Left lung (tissue), 10 donors: ENCODE measurements around the gene COL4A2. TPM values are rescaled to one million over a fixed set of nuclear protein-coding genes. Genes with fewer than 3 reads are reported as not detected.

ENCODE experiments used
- ATAC-seq: fragments of 200-7000 bp; cut with Tn5 transposase; one replicate; pipeline ENCODE4 v1.9.1; 2020; ENCODE audit warnings: moderate library complexity
- DNase-seq, 4 donors: peaks; one replicate each; pipeline ENCODE4 v3.0.0-alpha.2; 2013 to 2020
- H3K27ac ChIP-seq, 2 donors: fragments of 200-600 bp; sonication (generic) in 1 of 2; one replicate each; pipeline versions ENCODE4 v1.5.0 to v1.8.0; 2020 to 2021
- H3K27me3 ChIP-seq, 2 donors: fragments of 200-600 bp; sonication (generic) in 1 of 2; one replicate each; pipeline versions ENCODE4 v1.5.0 to v1.8.0; 2020 to 2021
- H3K36me3 ChIP-seq, 2 donors: fragments of 200-600 bp; sonication (generic) in 1 of 2; one replicate each; pipeline versions ENCODE4 v1.5.0 to v1.8.0; 2020 to 2021
- H3K4me1 ChIP-seq, 2 donors: fragments of 200-600 bp; one replicate each; pipeline ENCODE4 v1.8.0; 2021
- H3K4me3 ChIP-seq, 2 donors: fragments of 200-600 bp; sonication (generic) in 1 of 2; one replicate each; pipeline versions ENCODE4 v1.5.0 to v1.8.0; 2020 to 2021; ENCODE audit warnings: mild to moderate bottlenecking in 1 of 2
- H3K9me3 ChIP-seq, 2 donors: fragments of 200-600 bp; sonication (generic) in 1 of 2; one replicate each; pipeline versions ENCODE4 v1.5.0 to v1.8.0; 2020 to 2021
- CTCF ChIP-seq, 2 donors: fragments of 200-600 bp; sonication (generic) in 1 of 2; IDR thresholded peaks; one replicate each; pipeline versions ENCODE4 v1.5.0 to v1.8.0; 2021; ENCODE audit warnings: antibody characterized with exemption in 2 of 2
- intact Hi-C, 2 donors: fragments of 100-400 bp; cut with DNase I; formaldehyde crosslinking; loops; one replicate each; pipeline versions ENCODE4 v1.11.2 to v1.14.2; 2022
- polyA plus RNA-seq, 6 donors: library from polyadenylated mRNA; unstranded; fragments of 120-200 nt; gene quantifications; one replicate each; pipeline ENCODE4 v1.2.1, GENCODE V29; 2013; ENCODE audit not compliant: insufficient read length in 6 of 6
- total RNA-seq, 2 donors: library from RNA; stranded (reverse); fragmentation: NEBNext Ultra II Directional; extraction: Animal tissue kit (Norgen Biotek cat#: 25700); gene quantifications; one replicate each; pipeline ENCODE4 v1.2.1, GENCODE V29; 2021
- donor health status: DM: no; HTN: yes; CAD: no.
- donor health status: DM: no; HTN: no; CAD: no.

Gene COL4A2
- total and polyA plus RNA-seq, 8 donors = 307 to 638 (median 395) TPM

DNA sequence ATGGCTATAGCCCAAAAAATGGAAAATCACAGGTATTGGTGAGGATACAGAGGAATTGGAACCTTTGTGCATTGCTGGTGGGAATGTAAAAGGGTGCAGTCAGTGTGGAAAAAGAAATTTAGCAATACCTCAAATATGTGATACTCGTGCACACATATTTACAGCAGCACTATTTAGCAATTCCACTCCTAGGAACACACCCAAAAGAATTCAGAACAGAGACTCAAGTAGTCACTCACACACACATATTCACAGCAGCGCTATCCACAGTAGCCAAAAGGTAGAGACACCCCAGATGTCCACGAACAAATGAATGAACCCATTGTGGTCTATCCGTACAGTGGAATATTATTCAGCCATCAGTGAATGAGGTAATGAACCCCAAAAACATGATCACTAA lies 114.0 kb downstream of the COL4A2 start:
- DNase-seq (no peak), ATAC-seq (no peak)
- Histone ChIP-seq H3K27ac (peak overlapping the region; percentile 6 to 50), H3K4me1 (peaks cover 10 to 34% of the 10 kb centered on the region in 2 donors), H3K36me3 (no peaks in the 10 kb centered on the region), H3K9me3 (no peaks in the 10 kb centered on the region), H3K4me3 (no peak overlapping the region), H3K27me3 (peaks cover 0 to 54% of the 10 kb centered on the region in 2 donors)
- no peak for TF ChIP-seq CTCF (IDR thresholded peaks at IDR 0.05)
- intact Hi-C loops = no loop called here

GRCh38 chr13:110421696-110422385 lies 114.8 kb downstream of the COL4A2 start:
- DNase-seq (no peak), ATAC-seq (peak; percentile 10)
- H3K36me3 ChIP-seq = no peaks in the 10 kb centered on the region
- no peak overlapping the region for H3K4me3 ChIP-seq
- peaks cover 11 to 34% of the 10 kb centered on the region in 2 donors for H3K4me1 ChIP-seq
- no peak for TF ChIP-seq CTCF (IDR thresholded peaks at IDR 0.05)
- H3K9me3 ChIP-seq = no peaks in the 10 kb centered on the region
- intact Hi-C loops = no loop called here
- H3K27me3 ChIP-seq = peaks cover 0 to 54% of the 10 kb centered on the region in 2 donors
- peak overlapping the region in 1 of 2 donors; percentile 50 for H3K27ac ChIP-seq

- Histone ChIP-seq H3K9me3 (no peaks in the 10 kb centered on the region), H3K4me1 (peaks cover 11 to 28% of the 10 kb centered on the region in 2 donors), H3K27ac (no peak overlapping the region), H3K4me3 (no peak overlapping the region), H3K36me3 (peaks cover 0 to 2% of the 10 kb centered on the region in 2 donors), H3K27me3 (peaks cover 0 to 54% of the 10 kb centered on the region in 2 donors)
- TF ChIP-seq CTCF (IDR thresholded peaks at IDR 0.05) = no peak
- intact Hi-C loops = no loop called here
- no peak for ATAC-seq
- no peak for DNase-seq
These were observed 116.0 kb downstream of the COL4A2 start for GRCh38 chr13:110422913-110423688.

- Histone ChIP-seq H3K36me3 (peaks cover 0 to 9% of the 10 kb centered on the region in 2 donors), H3K27ac (no peak overlapping the region), H3K4me3 (no peak overlapping the region), H3K4me1 (peaks cover 11 to 24% of the 10 kb centered on the region in 2 donors), H3K27me3 (peaks cover 0 to 58% of the 10 kb centered on the region in 2 donors), H3K9me3 (no peaks in the 10 kb centered on the region)
- TF ChIP-seq CTCF (IDR thresholded peaks at IDR 0.05) = no peak
- intact Hi-C loops = no loop called here
- DNase-seq = no peak
- no peak for ATAC-seq
These were observed 116.7 kb downstream of the COL4A2 start for GRCh38 chr13:110423689-110424302.
